Left renal pelvis (tissue), 4 donors: ENCODE measurements around the gene RSPRY1. TPM values are rescaled to one million over a fixed set of nuclear protein-coding genes. Genes with fewer than 3 reads are reported as not detected.

Experiments
- DNase-seq, 4 donors: peaks; one replicate each; pipeline ENCODE4 v3.0.0-alpha.2; 2013; ENCODE audit warnings: low read depth in 4 of 4, low spot score in 3 of 4
- polyA plus RNA-seq, 4 donors: library from polyadenylated mRNA; unstranded; fragments of 120-200 nt; gene quantifications; one replicate each; pipeline ENCODE4 v1.2.1, GENCODE V29; 2013; ENCODE audit not compliant: insufficient read length in 4 of 4

Gene RSPRY1
- polyA plus RNA-seq, 4 donors, result 36.0 to 52.2 (median 48.9) TPM

GRCh38 chr16:57289391-57290257, 103.5 kb downstream of the RSPRY1 start:
- DNase-seq, result no peak

Other genes with a start within 250 kb of the RSPRY1 start
- gene CETP, start 224.4 kb upstream of the RSPRY1 start, polyA plus RNA-seq, result 10 to 100 TPM in 3 of 4 donors, 1 to 10 TPM in 1; 7.3 to 13.4 (median 11.4) TPM
- 1 to 10 TPM; 2.3 to 3.9 (median 3.1) TPM for gene NLRC5, start 196.8 kb upstream of the RSPRY1 start, polyA plus RNA-seq
- gene CPNE2, start 93.7 kb upstream of the RSPRY1 start, polyA plus RNA-seq, result 10 to 100 TPM; 33.2 to 50.3 (median 38.2) TPM
- gene PSME3IP1, start 290 bp upstream of the RSPRY1 start, polyA plus RNA-seq, result 100 to 1,000 TPM in 3 of 4 donors, 10 to 100 TPM in 1; 78.3 to 124 (median 120) TPM
- 100 to 1,000 TPM in 1 of 4 donors, 10 to 100 TPM in 3; 68.2 to 101 (median 87.3) TPM for gene ARL2BP, start 58.9 kb downstream of the RSPRY1 start, polyA plus RNA-seq
- gene PLLP, start 98.3 kb downstream of the RSPRY1 start, polyA plus RNA-seq, result 10 to 100 TPM in 3 of 4 donors, 1 to 10 TPM in 1; 2.0 to 31.9 (median 17.8) TPM
- under 1 TPM; 0.04 to 0.15 (median 0.11) TPM for gene CCL22, start 172.5 kb downstream of the RSPRY1 start, polyA plus RNA-seq
- gene CX3CL1, start 186.2 kb downstream of the RSPRY1 start, polyA plus RNA-seq, result 10 to 100 TPM; 12.6 to 34.7 (median 28.4) TPM
- under 1 TPM in 2 of 4 donors, not detected in 2; 0.41 to 0.56 TPM for gene CCL17, start 218.4 kb downstream of the RSPRY1 start, polyA plus RNA-seq